Activated CD8-positive, alpha-beta memory T cell treated with anti-CD3 and anti-CD28 coated beads for 24 hours (primary cell): ENCODE measurements around the gene GPC6.

Experiments used
- DNase-seq: peaks from one replicate; pipeline ENCODE4 v3.0.0-alpha.2; 2020

The GPC6 gene

DNA sequence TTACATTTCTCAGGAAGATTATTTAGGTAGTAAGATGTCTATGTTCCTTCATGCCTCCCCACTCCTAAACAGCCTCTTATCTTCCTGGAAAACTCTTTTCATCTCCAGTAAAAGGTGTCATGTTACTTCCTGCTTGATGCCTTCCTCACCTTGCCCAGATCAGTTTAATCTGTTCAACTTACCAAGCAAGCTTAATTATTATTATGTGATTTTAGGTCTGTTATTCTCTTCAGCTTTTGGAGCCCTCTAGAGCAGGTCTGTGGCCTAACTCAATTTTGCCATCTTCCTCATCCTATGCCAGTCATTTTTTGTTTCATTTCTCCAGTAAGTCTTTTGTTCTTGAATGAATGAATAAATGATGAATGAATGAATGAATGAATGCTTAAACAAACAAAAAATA, 724.5 kb downstream of the GPC6 start:
- no peak for DNase-seq

DNA sequence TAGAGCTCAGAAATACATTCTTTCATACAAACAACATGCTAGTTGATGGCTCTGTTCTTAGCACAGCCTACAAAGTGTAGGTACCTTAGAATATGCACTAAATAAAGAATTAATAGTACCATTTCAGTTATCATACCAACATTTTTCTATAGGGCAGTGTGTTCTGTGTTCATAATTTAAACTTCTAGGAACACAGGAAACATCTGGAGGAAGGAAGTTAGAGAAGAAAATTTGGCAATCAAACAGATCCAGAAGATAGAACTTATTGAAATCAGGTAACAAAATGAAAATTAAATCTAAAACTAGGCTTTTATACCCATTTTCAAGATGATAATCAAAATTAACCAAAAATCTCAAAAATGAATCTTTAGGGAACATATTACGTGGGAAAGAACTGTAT, 725.3 kb downstream of the GPC6 start:
- no peak for DNase-seq

DNA sequence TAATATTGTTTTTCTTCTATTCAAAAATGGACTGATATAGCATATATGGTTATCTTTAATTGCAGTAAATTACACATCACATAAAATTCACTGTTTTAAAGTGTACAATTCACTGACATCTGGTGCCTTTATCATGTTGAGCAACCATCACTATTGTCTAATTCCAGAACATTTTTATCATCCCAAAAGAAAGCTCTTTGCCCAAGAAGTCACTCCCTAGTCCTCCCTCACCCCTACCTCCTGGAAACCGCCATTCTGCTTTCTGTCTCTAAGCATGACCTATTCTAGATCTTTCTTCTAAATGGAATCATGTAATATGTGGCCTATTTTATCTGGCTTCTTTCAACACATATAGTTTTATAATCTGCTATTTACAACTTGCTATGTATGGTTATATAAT, 727.2 kb downstream of the GPC6 start:
- no peak for DNase-seq

DNA sequence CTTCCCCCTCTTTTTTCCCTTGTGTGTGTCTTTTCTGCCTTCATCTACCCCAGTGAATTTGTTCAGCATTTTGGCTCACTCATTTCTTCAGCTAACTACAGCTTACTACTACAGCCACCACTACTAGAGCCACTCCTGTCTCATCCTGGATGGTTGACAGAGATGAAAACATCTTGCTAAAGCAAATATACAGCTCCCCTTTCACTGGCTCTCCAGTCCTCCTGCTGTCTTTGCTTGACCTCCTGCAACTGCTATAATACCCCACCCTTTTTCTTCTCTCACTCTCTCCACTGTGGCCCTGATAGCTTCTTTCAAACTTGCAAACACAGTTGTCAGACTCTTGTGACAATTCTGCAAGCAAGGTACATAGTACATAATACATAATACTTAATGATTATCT, 729.3 kb downstream of the GPC6 start:
- no peak for DNase-seq

DNA sequence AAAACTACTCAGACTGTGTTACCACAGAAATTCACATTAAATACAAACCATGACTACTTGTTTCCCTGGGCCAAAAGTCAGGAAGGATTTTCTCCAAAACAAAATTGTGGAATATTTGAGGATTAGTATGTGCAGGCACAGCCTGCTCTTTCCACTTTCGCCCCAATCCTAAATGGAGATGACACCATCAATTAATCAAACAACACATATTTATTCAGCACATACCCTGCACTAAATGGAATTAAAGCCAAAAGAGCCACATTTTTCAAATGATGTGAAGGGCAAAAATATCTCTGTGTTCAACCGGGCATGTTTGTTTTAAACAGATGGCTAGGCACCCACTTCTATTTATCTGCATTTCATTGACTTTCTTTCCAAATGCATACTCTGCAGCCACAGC, 729.8 kb downstream of the GPC6 start:
- no peak for DNase-seq

DNA sequence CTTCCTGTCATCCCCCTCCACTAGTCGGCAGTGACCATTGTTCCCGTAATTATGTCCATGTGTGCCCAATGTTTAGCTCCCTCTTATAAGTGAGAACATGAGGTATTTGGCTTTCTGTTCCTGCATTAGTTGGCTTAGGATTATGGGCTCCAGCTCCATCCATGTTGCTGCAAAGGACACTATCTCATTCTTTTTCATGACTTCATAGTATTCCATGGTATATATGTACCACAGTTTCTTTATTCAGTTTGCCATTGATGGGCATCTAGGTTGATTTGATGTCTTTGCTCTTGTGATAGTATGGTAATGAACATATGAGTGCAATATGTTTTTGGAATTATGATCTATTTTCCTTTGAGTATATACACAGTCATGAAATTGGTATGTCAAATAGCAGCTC, 730.8 kb downstream of the GPC6 start:
- no peak for DNase-seq

DNA sequence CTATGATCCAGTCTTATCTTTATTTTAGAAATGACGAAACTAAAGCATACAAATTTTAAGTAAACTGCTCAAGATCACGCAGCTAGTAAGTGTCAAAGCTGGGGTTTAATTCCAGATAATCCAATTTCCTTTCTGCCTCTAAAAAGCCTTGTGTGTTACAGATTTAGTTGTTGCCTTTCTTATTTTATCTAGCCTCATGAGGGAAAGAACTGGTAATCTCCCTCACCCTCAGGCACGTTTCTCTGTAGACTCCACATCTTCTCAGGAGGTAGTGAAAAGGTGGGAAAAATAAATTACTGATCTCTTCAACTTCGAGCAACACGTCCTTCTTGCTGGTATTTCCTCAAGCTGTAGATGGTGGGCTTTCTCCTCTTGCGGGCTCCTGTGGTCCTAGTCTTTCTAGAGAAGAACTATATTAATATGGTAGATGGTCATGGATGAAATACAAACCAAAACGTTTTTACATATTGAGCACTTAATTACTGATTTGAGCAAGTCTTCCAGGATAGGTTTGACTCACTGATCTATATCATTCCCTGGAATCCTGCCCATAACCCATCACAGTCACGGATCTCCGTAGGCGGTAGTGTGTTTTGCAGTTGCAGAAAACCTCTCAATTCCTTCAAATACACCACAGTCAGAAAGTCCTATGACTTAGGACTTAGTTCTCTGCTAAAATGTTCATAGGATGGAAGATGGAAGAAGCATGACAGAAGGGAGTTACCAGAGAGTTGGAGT, 733.4 kb downstream of the GPC6 start:
- DNase-seq = no peak

DNA sequence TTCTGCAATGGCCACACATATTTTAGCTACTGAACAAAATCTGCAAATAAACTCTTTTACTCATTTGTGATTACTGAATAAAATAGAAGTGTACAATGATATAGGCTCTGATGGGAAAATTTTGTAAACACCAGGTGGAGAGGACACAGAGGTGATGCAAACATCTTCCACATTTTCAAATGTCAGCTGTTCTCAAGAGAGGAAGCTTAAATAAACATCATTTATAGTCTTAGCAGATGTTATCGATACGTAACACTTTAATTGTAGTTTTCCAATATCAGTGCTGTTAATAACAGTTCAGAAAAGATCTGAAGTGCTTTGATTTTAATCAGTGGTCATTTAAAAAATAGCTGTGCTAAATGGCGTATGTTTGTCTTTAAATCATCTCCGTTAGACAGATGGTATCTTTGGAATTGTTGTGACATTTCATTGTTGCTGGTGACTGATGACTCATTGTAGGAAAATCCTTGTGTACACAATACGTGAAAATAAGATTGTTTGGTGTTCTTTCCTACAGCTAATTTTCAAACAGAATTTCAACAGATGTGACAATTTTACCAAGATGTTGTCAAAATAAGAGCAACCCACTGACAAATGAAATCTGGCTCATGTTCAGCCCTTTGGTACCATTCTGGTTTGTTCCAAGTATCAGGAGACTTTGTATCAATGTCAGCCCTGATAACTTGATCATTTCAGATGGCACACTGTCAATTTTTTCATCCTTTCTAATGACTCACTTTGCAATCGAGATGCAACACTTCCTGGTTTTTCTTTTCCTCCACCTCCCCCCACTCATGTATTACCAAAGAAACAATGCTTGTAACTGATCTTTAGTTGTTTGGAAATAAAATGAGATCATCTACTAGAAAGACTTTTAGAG, 736.9 kb downstream of the GPC6 start:
- DNase-seq = no peak

DNA sequence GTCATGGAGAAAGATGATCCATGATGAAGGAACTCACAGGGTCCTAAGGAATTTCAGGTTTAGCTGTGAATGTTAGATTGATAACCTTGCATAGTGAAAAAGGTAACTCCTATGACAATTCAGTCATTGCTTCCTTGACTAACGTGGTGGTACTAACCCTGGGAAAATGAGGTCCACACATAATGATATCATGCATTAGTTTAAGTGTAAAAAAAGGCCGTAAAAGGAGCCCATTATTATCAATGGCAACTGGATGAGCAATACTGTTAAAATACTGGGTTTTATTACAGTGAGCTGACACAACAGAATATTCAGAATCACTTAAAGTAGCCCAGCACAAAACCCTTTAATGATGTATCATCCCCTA, 737.5 kb downstream of the GPC6 start:
- DNase-seq = no peak

DNA sequence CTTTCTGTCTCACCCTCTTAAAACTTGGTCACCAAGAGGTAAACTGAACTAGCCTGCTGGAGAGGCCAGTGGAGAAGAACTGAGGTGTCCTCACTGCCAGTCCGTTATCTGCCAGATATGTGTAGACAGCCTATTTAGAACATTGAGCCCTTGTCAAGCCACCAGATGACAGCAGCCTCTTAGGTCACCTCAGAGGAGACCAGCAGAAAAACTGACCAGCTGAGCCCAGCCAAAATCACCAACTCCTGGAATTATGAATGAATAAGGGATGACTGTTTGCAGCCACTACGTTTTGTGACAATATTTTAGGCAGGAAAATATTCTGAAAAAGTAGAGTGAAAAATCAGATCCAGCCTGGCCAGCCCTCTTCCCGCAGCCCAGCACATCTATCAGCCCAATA, 739.0 kb downstream of the GPC6 start:
- no peak for DNase-seq

DNA sequence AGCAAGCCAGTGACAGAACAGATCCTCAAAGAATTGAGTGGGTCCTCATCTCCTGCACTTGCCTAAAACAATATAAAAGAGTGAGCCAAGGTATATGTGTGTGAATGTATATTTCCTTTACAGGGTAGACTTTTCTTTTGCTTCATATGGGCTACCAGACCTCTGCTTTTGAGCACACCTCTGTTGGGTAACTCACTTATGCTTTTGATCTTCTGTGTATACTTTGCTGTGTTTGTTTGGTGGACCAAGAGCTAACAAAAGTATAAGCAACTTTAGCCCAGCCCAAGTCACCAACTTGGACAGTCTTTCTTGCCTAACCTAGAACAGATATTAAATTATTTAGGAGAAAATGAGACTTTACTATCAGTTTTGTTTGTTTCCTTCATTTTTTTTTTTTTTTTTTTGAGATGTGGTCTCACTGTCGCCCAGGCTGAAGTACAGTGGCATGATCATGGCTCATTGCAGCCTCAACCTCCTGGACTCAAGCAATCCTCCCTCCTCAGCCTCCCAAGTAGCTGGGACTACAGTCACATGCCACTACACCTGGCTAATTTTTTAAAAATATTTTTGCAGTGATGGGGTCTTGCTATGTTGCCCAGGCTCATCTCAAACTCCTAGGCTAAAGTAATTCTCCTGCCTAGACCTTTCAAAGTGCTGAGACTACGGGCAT, 739.8 kb downstream of the GPC6 start:
- DNase-seq = no peak

DNA sequence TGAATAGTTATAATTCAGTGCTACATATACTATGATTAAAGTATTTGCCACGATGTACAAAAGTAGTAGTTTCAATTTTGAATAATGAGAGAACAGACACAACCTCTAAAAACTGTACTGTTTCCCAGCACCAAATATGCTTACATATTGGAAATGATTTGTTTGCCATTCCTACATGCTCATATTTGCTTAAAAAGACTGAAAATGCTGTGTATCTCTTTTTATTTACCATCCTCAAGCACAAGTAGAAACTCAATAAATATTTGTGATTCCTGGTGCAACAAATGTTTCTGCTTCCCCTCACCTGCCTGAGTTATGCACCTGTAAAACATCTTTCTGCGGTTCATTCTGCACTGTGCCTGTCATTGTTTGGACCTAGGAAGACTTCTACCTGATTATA, 740.7 kb downstream of the GPC6 start:
- DNase-seq = no peak

DNA sequence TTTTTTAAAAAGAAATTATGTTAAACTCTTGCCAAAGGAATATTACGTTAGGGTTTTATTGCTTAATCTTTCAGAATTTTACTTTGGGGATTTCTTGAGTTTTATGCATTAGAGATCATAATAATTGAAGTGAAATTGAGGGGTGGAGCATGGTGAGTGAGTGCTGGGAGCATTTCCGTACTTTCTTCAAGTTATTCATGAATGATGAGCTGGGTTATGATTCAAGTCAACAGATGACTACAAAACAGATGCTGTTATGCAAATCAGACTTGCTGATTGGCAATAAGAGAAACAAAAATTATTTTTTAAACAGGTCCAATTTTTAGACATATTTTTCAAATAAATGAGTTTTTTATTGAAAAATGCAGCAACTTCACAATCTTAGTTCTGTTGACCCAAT, 748.6 kb downstream of the GPC6 start:
- no peak for DNase-seq

DNA sequence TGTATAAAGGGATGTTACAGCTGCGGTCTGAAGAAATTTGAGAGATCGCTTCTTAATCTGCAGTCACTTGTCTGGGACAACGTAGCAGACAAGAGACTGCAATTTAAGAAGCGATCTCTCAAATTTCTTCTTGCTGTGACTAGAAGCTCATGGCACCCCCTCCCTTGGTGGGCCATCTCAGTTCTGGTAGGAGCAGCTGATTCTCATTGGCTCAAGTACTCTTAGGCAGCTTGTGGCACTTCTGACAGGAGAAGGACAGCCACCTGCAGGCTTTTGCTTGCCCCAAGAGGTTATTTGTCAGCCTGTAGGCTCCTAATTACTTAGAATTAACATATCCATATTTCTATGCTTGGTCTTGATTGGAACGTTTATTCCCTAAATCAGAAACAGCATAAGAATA, 749.9 kb downstream of the GPC6 start:
- no peak for DNase-seq

DNA sequence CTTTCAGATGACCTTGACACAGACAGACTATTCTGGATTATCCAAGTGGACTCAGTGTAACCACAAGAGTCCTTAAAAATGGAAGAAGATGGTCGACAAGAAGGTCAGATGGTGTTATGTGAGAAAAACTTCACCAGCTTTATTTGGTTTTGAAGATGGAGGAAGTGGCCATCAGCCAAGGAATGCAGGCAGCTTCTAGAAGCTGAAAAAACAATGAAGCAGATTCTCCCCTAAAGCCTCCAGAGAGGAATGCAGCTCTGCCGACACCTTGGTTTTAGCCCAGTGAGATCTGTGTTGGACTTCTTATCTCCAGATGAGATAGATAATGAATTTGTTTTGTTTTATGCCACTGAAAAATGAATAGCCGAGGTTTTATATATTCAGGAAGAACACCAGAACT, 751.4 kb downstream of the GPC6 start:
- DNase-seq = no peak

DNA sequence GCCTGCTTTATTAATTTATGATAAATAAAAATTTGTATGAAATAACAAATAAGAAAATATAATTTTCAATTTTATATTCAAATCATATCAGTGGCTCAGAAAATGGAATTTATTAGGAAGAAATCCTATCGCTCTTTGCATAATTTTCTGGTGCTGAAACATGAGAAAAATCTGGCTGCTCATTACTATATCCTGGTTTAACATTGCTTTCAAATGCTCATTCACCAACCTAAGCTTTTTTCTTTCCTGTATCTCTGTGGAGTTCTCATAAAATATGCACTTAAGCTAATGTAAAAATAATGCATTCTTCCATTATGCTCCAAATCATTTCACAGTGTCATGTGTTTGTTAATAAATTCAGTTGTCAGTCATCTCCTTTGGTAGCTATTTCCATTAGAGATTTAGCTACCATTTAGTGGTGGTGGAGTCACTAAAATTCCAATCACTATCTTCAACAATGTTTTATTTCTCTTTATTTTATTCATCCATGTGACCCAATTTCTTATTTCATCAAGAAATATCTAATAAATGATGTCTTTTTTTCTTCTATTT, 754.9 kb downstream of the GPC6 start:
- DNase-seq = no peak

DNA sequence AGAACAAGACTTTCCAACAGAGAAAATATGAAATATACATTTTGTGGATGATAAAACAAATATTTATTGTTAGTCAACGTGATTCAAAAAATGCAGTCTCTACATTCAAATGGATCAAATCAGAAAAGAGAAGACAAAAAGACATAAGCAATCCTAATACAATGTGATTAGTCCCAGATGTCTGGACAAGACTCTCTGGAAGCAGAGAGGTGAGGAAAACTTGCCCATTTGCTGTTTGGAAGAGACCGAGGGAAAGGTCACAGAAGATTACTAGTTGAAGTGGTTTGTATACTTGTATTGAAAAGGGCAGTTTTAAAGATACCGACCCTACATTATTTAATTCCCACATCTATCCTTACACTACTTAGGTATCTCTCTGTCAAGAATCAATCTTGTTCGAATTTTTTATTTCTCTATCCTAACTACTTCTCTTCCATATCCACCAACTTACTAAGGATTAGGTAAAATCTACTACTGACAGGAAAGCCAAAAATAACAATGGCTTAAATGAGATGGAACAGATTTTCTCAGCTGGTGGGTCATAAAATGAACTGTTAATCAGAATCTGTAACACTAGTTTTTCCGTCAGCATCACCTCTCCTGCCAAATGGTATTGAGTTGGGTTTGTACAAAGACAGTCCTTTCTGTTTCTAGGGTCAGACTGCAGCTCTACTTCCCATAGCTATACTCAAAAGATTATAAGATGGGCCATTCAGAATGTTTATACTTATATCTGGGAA, 755.7 kb downstream of the GPC6 start:
- no peak for DNase-seq

DNA sequence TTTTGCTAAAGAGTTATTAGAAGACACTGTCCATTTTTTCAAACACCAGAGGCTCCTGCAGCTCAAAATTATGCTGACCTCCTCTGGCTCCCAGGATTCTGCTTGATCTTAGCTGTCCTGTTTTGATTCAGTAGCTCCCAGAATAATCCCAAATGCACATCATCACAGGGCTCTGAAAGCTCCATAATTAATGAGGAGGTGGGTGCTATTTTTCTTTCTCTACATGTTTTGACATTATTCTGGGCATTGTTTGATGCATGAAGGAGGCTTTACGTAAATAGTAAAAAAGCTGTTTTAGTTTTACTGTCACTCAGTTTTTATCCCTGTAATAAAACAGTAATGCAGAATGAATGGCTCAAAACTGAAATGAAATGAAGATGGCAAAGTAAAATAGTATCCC, 757.4 kb downstream of the GPC6 start:
- no peak for DNase-seq

DNA sequence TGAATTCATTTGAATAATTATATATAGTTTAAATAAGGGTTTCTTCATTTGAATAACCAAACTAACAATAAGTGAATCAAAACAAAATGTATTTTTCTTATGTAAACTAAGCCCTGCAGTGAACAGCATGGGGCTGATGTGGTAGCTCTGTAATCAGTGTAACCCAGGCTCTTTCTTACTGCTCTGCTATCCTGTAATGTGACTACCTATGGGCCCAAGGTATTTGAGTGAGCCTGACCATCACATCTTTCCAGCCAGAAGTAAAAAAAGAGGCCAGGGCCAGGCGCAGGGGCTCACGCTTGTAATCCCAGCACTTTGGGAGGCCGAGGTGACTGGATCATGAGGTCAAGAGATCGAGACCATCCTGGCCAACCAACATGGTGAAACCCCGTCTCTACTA, 758.3 kb downstream of the GPC6 start:
- DNase-seq = no peak

DNA sequence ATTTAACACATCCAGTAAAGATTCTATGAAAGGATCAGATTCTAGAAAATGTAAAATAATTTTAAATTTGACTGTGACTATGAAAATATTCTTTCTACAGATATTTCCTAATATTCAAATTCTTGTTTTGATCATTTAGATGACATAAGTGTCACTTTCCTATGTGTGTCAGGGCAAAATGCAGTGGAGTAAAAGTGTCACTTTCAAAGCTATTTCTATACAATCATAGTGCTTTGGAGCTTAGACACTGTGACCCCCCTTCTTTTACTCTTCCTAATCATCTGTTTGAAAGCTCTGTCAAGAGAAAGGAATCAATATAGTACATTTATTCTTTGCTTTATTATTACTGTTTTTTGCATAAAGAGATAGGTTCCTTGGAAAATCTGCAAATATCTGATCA, 760.9 kb downstream of the GPC6 start:
- no peak for DNase-seq

DNA sequence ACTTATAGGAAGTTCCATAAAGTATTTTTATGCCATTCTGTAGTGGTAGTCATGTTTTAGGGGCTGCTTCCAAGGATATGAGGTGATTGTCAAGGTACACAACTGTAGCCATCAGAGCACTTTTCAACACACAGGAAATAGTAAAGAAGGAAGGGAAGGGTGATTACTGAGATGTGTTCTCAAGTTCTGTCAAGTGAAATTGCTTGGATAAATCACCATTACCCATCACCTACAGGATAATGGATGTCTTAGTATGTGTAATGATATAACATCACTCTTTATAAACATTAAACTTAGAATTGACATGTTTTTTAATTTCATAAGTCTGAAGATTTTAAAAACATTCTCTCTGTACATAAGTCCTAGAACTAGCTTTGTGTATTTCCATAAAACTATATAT, 765.0 kb downstream of the GPC6 start:
- no peak for DNase-seq

DNA sequence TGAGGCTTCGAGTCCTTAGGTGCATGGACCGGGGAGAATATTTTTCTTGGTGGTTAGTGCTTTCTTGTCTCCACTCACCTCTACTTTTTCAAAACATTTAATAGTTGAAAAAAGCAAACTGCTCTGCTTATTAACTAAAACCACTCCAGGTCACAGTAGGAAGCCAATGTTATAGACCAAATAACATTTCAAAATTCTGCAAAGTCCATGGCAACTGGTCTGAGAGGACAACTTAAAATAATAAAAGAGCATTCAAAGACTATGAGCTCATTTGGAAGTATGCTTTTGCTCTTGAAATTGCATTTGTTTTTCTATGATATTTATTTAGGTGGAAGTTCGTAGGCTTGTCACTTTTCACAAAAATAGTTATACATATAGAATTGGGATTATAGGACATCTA, 769.9 kb downstream of the GPC6 start:
- no peak for DNase-seq

DNA sequence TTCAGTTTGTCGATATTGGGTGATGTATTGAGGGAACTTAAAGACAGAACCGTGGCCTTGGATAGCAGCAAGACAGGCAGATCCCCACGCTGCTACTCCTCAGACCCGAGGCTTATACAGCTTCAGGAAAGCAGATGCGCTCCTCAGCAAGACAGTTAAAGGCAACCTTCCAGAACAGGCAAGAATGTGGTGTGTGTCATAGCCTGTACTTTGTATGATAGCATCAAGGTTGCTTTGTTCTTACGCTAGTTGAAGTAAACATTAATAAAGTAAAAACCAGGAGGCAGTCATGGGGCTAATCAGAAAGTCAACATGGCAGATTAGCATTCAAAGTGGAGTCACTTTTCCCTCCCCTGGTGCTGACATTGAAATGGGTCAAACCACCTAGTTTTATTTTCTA, 779.7 kb downstream of the GPC6 start:
- DNase-seq = no peak
